NT2/D1 (cell line): ENCODE data around the gene CHRM2.

Experiments
- SUZ12 ChIP-seq: IDR thresholded peaks from 2 replicates; pipeline ENCODE4 v1.6.1; 2011; ENCODE audit not compliant: insufficient read length, insufficient read depth; ENCODE audit errors: extremely low read depth
- YY1 ChIP-seq: IDR thresholded peaks from 2 replicates; pipeline ENCODE4 v1.6.1; 2011; ENCODE audit not compliant: insufficient read length, insufficient read depth
- ZNF274 ChIP-seq: IDR thresholded peaks from 2 replicates; pipeline ENCODE4 v1.6.1; 2011; ENCODE audit warnings: mild to moderate bottlenecking, low read depth, low read length

DNA sequence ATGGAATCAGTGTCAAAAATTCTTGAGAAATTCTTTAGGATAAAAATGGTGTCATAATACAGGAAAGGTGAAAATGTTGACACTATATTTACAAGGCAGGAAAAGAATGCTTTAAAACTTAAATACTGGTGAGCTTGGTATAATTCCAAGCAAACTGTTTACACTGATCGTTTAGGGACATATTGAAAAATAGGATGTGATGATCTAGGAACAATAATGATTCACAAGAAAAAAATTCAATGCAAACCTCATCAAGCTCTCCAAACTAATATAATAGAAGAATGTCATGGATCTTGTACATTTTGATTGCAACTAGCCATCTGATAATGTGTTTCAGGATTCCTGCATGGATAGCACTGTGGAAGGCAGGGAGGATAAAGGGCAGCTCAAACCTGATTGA lies 98.4 kb downstream of the CHRM2 start:
- TF ChIP-seq ZNF274, result no peak
- TF ChIP-seq SUZ12, result no peak
- TF ChIP-seq YY1, result no peak
